ENCODE measurements around the gene EIF1AY. TPM values are rescaled to one million over a fixed set of nuclear protein-coding genes. Genes with fewer than 3 reads are reported as not detected.

EIF1AY gene
- total and polyA plus RNA-seq, 4 donors, result 16.1 to 50.8 TPM; not detected in 2

DNA sequence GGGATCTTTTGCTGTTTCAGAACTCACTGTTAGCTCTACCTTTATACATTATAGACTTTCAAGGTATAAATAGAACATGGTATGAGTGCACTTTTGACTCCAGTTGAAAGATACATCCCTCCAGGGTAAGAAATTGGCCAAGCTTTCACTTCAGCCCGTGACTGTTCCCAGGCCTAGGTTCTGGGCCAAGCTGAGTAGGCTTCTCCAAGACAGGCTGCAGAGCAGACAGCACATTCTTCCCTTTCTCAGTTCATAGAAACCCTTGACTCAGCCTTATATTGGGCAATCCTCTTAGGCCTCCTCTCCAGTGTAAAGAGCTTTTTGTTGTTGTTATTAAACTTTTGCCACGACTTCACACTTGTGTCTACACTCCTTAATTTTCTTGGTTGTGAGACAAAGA is 29.5 kb upstream of the EIF1AY start:
- WGBS, result 89% methylated on average over 2 of the region's 2 CpGs
- no peaks in the 10 kb centered on the region for H3K27me3 ChIP-seq (ENCODE audit: control insufficient read depth in 4 of 4, insufficient read depth in 4 of 4, low read length in 3 of 4)
- TF ChIP-seq, protein P1, sequence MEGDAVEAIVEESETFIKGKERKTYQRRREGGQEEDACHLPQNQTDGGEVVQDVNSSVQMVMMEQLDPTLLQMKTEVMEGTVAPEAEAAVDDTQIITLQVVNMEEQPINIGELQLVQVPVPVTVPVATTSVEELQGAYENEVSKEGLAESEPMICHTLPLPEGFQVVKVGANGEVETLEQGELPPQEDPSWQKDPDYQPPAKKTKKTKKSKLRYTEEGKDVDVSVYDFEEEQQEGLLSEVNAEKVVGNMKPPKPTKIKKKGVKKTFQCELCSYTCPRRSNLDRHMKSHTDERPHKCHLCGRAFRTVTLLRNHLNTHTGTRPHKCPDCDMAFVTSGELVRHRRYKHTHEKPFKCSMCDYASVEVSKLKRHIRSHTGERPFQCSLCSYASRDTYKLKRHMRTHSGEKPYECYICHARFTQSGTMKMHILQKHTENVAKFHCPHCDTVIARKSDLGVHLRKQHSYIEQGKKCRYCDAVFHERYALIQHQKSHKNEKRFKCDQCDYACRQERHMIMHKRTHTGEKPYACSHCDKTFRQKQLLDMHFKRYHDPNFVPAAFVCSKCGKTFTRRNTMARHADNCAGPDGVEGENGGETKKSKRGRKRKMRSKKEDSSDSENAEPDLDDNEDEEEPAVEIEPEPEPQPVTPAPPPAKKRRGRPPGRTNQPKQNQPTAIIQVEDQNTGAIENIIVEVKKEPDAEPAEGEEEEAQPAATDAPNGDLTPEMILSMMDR (IDR thresholded peaks at IDR 0.05; ENCODE audit: low read depth, low read length, missing input control), result no peak
- TF ChIP-seq FOXA1 (IDR thresholded peaks at IDR 0.05), result no peak
- TF ChIP-seq SP1 (IDR thresholded peaks at IDR 0.05), result no peak
- no peak for TF ChIP-seq HNF4G (IDR thresholded peaks at IDR 0.05)
- TF ChIP-seq RXRA (IDR thresholded peaks at IDR 0.05), result no peak
- no peak for TF ChIP-seq RAD21 (IDR thresholded peaks at IDR 0.05)
- no peak for TF ChIP-seq TAF1 (conservative IDR thresholded peaks at IDR 0.05)
- TF ChIP-seq JUND (IDR thresholded peaks at IDR 0.05), result no peak
- TF ChIP-seq, protein P2, sequence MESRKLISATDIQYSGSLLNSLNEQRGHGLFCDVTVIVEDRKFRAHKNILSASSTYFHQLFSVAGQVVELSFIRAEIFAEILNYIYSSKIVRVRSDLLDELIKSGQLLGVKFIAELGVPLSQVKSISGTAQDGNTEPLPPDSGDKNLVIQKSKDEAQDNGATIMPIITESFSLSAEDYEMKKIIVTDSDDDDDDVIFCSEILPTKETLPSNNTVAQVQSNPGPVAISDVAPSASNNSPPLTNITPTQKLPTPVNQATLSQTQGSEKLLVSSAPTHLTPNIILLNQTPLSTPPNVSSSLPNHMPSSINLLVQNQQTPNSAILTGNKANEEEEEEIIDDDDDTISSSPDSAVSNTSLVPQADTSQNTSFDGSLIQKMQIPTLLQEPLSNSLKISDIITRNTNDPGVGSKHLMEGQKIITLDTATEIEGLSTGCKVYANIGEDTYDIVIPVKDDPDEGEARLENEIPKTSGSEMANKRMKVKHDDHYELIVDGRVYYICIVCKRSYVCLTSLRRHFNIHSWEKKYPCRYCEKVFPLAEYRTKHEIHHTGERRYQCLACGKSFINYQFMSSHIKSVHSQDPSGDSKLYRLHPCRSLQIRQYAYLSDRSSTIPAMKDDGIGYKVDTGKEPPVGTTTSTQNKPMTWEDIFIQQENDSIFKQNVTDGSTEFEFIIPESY (IDR thresholded peaks at IDR 0.05), result no peak
- TF ChIP-seq, protein P3, sequence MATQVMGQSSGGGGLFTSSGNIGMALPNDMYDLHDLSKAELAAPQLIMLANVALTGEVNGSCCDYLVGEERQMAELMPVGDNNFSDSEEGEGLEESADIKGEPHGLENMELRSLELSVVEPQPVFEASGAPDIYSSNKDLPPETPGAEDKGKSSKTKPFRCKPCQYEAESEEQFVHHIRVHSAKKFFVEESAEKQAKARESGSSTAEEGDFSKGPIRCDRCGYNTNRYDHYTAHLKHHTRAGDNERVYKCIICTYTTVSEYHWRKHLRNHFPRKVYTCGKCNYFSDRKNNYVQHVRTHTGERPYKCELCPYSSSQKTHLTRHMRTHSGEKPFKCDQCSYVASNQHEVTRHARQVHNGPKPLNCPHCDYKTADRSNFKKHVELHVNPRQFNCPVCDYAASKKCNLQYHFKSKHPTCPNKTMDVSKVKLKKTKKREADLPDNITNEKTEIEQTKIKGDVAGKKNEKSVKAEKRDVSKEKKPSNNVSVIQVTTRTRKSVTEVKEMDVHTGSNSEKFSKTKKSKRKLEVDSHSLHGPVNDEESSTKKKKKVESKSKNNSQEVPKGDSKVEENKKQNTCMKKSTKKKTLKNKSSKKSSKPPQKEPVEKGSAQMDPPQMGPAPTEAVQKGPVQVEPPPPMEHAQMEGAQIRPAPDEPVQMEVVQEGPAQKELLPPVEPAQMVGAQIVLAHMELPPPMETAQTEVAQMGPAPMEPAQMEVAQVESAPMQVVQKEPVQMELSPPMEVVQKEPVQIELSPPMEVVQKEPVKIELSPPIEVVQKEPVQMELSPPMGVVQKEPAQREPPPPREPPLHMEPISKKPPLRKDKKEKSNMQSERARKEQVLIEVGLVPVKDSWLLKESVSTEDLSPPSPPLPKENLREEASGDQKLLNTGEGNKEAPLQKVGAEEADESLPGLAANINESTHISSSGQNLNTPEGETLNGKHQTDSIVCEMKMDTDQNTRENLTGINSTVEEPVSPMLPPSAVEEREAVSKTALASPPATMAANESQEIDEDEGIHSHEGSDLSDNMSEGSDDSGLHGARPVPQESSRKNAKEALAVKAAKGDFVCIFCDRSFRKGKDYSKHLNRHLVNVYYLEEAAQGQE (IDR thresholded peaks at IDR 0.05), result no peak
- no peak for TF ChIP-seq NR2F2 (IDR thresholded peaks at IDR 0.05)
- no peak for TF ChIP-seq GABPA (IDR thresholded peaks at IDR 0.05 in 1 of 2, conservative IDR thresholded peaks at IDR 0.05 in 1 of 2)
- TF ChIP-seq, protein P4, sequence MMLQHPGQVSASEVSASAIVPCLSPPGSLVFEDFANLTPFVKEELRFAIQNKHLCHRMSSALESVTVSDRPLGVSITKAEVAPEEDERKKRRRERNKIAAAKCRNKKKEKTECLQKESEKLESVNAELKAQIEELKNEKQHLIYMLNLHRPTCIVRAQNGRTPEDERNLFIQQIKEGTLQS (IDR thresholded peaks at IDR 0.05), result no peak
- TF ChIP-seq, protein P5, sequence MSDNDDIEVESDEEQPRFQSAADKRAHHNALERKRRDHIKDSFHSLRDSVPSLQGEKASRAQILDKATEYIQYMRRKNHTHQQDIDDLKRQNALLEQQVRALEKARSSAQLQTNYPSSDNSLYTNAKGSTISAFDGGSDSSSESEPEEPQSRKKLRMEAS (IDR thresholded peaks at IDR 0.05), result no peak
- peaks cover 0 to 2% (median 0%) of the 10 kb centered on the region in 4 donors for H3K9me3 ChIP-seq (ENCODE audit: control insufficient read depth in 4 of 4, low read length in 3 of 4)
- no peak overlapping the region for H3K4me3 ChIP-seq (ENCODE audit: low read depth in 1 of 3, low read length in 3 of 3)
- no peaks in the 10 kb centered on the region for H3K36me3 ChIP-seq (ENCODE audit: control insufficient read depth in 4 of 4, insufficient read depth in 3 of 4, low read depth in 1 of 4, low read length in 3 of 4)
- no peak for DNase-seq (ENCODE audit: low spot score)
- H3K9ac ChIP-seq (ENCODE audit: low read depth in 1 of 2, low read length in 2 of 2), result no peak overlapping the region
- no peak overlapping the region for H3K27ac ChIP-seq (ENCODE audit: low read depth in 1 of 2, low read length in 2 of 2)
- no peaks in the 10 kb centered on the region for H3K4me1 ChIP-seq (ENCODE audit: control insufficient read depth in 4 of 4, insufficient read depth in 4 of 4, low read length in 3 of 4)

DNA sequence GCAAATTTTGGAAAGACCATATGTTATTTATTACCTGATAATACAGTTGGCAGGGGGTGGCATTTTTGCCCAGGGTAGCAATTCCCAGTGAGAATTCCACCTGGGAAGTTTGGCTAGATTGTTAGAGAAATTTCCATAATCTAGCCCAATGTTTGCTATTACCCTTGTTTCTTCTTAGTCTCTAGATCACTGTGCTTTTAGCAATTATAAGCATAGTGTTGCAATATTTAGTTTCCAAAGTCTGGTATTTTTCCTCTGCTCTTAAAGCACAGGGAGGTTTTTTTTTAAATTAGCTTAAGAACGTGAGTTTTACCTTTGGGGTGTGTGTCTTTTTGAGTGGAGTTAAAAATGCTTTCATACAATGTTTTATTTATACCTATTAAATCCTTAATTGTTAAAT is 26.3 kb upstream of the EIF1AY start:
- Histone ChIP-seq H3K4me1 (ENCODE audit: control insufficient read depth in 4 of 4, insufficient read depth in 4 of 4, low read length in 3 of 4) (no peaks in the 10 kb centered on the region), H3K9me3 (ENCODE audit: control insufficient read depth in 4 of 4, low read length in 3 of 4) (peaks cover 0 to 2% (median 0%) of the 10 kb centered on the region in 4 donors), H3K27me3 (ENCODE audit: control insufficient read depth in 4 of 4, insufficient read depth in 4 of 4, low read length in 3 of 4) (no peaks in the 10 kb centered on the region), H3K4me3 (ENCODE audit: low read depth in 1 of 3, low read length in 3 of 3) (no peak overlapping the region), H3K27ac (ENCODE audit: low read depth in 1 of 2, low read length in 2 of 2) (no peak overlapping the region), H3K36me3 (ENCODE audit: control insufficient read depth in 4 of 4, insufficient read depth in 3 of 4, low read depth in 1 of 4, low read length in 3 of 4) (no peaks in the 10 kb centered on the region), H3K9ac (ENCODE audit: low read depth in 1 of 2, low read length in 2 of 2) (no peak overlapping the region)
- no peak for TF ChIP-seq HNF4G (IDR thresholded peaks at IDR 0.05)
- TF ChIP-seq HNF4A (conservative IDR thresholded peaks at IDR 0.05), result peak in 1 of 2 donors; percentile 25
- DNase-seq (ENCODE audit: low spot score), result no peak
- 31% methylated on average over 1 of the region's 1 CpG for WGBS
